HG03457 (cell line): ENCODE measurements around the gene MRPL30.
"Not testable (repeated sequence)": the region's sequence is repeated elsewhere in the genome, so short reads cannot be mapped to it uniquely, and the experiment has no call there.

Experiments
- ATAC-seq: cut with Tn5 transposase; IDR thresholded peaks from one replicate; pipeline ENCODE4 v1.9.1; 2021; ENCODE audit warnings: moderate number of reproducible peaks; ENCODE audit not compliant: unreplicated experiment

Gene MRPL30

GRCh38 chr2:99180755-99181623 lies at the start of gene MRPL30, which contains the start of gene MITD1:
MRPL30 (plus strand) TSS chr2:99181184; CDS start chr2:99186204, 5,020 bp downstream.
MITD1 (minus strand) TSS chr2:99181058; CDS start chr2:99180981, 77 bp downstream.
- ATAC-seq, result peak; percentile 64

GRCh38 chr2:99135044-99135556 lies 45.9 kb upstream of the MRPL30 start:
- not testable (repeated sequence) for ATAC-seq

- ATAC-seq, result no peak
Observed at GRCh38 chr2:99139003-99139402, 42.0 kb upstream of the MRPL30 start.

- no peak for ATAC-seq
Observed at GRCh38 chr2:99140056-99140859, 40.7 kb upstream of the MRPL30 start.

GRCh38 chr2:99140860-99141109 lies 40.2 kb upstream of the MRPL30 start:
- ATAC-seq, result peak; percentile 14

- ATAC-seq, result peak; percentile 84
Observed at GRCh38 chr2:99141110-99142108, 39.6 kb upstream of the MRPL30 start, which contains the start of gene C2orf15. C2orf15 (plus strand) TSS chr2:99141707; CDS start chr2:99150559, 8,852 bp downstream.

- no peak for ATAC-seq
Observed at GRCh38 chr2:99150706-99151105, 30.3 kb upstream of the MRPL30 start.

GRCh38 chr2:99152199-99152895 lies 28.6 kb upstream of the MRPL30 start:
- ATAC-seq, result no peak

GRCh38 chr2:99153921-99154604 lies 26.9 kb upstream of the MRPL30 start:
- no peak for ATAC-seq

- peak; percentile 78 for ATAC-seq
Observed at GRCh38 chr2:99154643-99155536, 26.1 kb upstream of the MRPL30 start, which contains the start of the genes LIPT1 and TSGA10. LIPT1 (plus strand) TSS chr2:99154967; CDS start chr2:99161958, 6,991 bp downstream. TSGA10 (minus strand) TSS chr2:99154942; CDS start chr2:99109439, 45,503 bp downstream.

- no peak for ATAC-seq
Observed at GRCh38 chr2:99156891-99157290, 24.1 kb upstream of the MRPL30 start.

GRCh38 chr2:99158599-99158998 lies 22.4 kb upstream of the MRPL30 start:
- ATAC-seq, result no peak

GRCh38 chr2:99159594-99159993 lies 21.4 kb upstream of the MRPL30 start:
- ATAC-seq, result no peak

GRCh38 chr2:99166218-99166617 lies 14.8 kb upstream of the MRPL30 start:
- ATAC-seq, result no peak

GRCh38 chr2:99169534-99169933 lies 11.4 kb upstream of the MRPL30 start:
- ATAC-seq, result no peak

GRCh38 chr2:99171377-99172140 lies 9.4 kb upstream of the MRPL30 start:
- ATAC-seq, result no peak

GRCh38 chr2:99181624-99182000 lies 628 bp downstream of the MRPL30 start:
- ATAC-seq, result no peak
